Endothelial cell of umbilical vein (primary cell): ENCODE results near the gene DYNC1LI2. TPM values are rescaled to one million over a fixed set of nuclear protein-coding genes. Genes with fewer than 3 reads are reported as not detected.

Experiments
- BruUV-seq: library from RNA; stranded (reverse); fragments of 400-500 nt; replicated peaks from 2 replicates; lab custom pipeline; 2021; lab: Mats Ljungman, UMichigan
- CTCF ChIA-PET: fragments of 300-600, 350-600 bp; sonication (Branson Sonifier 250); formaldehyde crosslinking; loops from one replicate; lab custom pipeline; 2021; ENCODE audit warnings: antibody characterized with exemption, inconsistent platforms; lab: Charles Lee
- POLR2A ChIA-PET: fragments of 300-600, 350-600 bp; sonication (Branson Sonifier 250); formaldehyde crosslinking; loops from one replicate; lab custom pipeline; 2021; ENCODE audit warnings: antibody characterized with exemption, inconsistent platforms; lab: Charles Lee
- DNase-seq: peaks from one replicate; pipeline ENCODE4 v3.0.0-alpha.2; 2011; ENCODE audit warnings: low read depth, low spot score
- FAIRE-seq: peaks from 2 replicates; lab custom pipeline; 2011; peaks lifted over from hg19 to GRCh38; lab: Jason Lieb, UNC
- H2AFZ ChIP-seq: 2 replicates; pipeline ENCODE4 v1.6.0; 2012; ENCODE audit warnings: low read depth, low read length, control low read depth, inconsistent platforms
- H3K27ac ChIP-seq: 2 replicates; pipeline ENCODE4 v1.5.1; 2011; ENCODE audit warnings: low read depth, mild to moderate bottlenecking, control low read depth, low read length, moderate library complexity; ENCODE audit not compliant: insufficient read depth
- H3K27me3 ChIP-seq, 2 experiments: 2 replicates each; pipeline versions ENCODE4 v1.6.0 to v1.6.1; 2011; ENCODE audit warnings: low read length in 2 of 2, mixed read lengths in 1 of 2; ENCODE audit not compliant: control insufficient read depth in 2 of 2, insufficient read depth in 2 of 2
- H3K36me3 ChIP-seq, 2 experiments: 2 replicates in 1 of 2; 3 replicates in 1 of 2; pipeline ENCODE4 v1.5.1; 2011; ENCODE audit warnings: low read length in 2 of 2, mild to moderate bottlenecking in 1 of 2, moderate library complexity in 1 of 2; ENCODE audit not compliant: control insufficient read depth in 2 of 2, insufficient read depth in 2 of 2; ENCODE audit errors: extremely low read depth in 1 of 2
- H3K4me1 ChIP-seq: 3 replicates; pipeline ENCODE4 v1.5.1; 2011; ENCODE audit warnings: mild to moderate bottlenecking, low read length; ENCODE audit not compliant: control insufficient read depth, insufficient read depth; ENCODE audit errors: extremely low read depth
- H3K4me2 ChIP-seq: 2 replicates; pipeline ENCODE4 v1.6.1; 2011; ENCODE audit warnings: low read length, control low read depth, mixed read lengths; ENCODE audit not compliant: insufficient read depth
- H3K4me3 ChIP-seq, 3 experiments: fragments of 200-600 bp in 1 of 3; sonication (generic), shearing (Covaris generic) in 1 of 3; replicated peaks in 1 of 3; 2 replicates each; pipeline ENCODE4 v1.5.1; 2011 to 2016; ENCODE audit warnings: control low read depth in 3 of 3, low read length in 3 of 3, mild to moderate bottlenecking in 2 of 3, inconsistent platforms in 1 of 3, low read depth in 1 of 3, moderate library complexity in 1 of 3; ENCODE audit not compliant: insufficient read depth in 1 of 3
- H3K79me2 ChIP-seq: 2 replicates; pipeline ENCODE4 v1.6.0; 2012; ENCODE audit warnings: low read length, inconsistent platforms; ENCODE audit not compliant: control insufficient read depth, insufficient read depth
- H3K9ac ChIP-seq: replicated peaks from 2 replicates; pipeline ENCODE3; 2011; ENCODE audit warnings: low read length, control low read depth; ENCODE audit not compliant: insufficient read depth; ENCODE audit errors: extremely low read depth
- H3K9me1 ChIP-seq: replicated peaks from 3 replicates; pipeline ENCODE4 v1.6.0; 2011; ENCODE audit warnings: mild to moderate bottlenecking, low read length; ENCODE audit not compliant: control insufficient read depth, insufficient read depth; ENCODE audit errors: extremely low read depth
- H3K9me3 ChIP-seq: replicated peaks from 2 replicates; pipeline ENCODE4 v1.5.1; 2012; ENCODE audit warnings: low read length, inconsistent platforms; ENCODE audit not compliant: control insufficient read depth, insufficient read depth
- H4K20me1 ChIP-seq: replicated peaks from 2 replicates; pipeline ENCODE3; 2011; ENCODE audit warnings: mild to moderate bottlenecking, low read length; ENCODE audit not compliant: control insufficient read depth, insufficient read depth; ENCODE audit errors: extremely low read depth
- CTCF ChIP-seq, 2 donors: IDR thresholded peaks; 1 replicate in 1 of 2; 2 replicates in 1 of 2; pipeline ENCODE4 v1.5.1; 2011; ENCODE audit warnings: low read length in 2 of 2, mild to moderate bottlenecking in 2 of 2, moderate library complexity in 2 of 2, control low read depth in 1 of 2, inconsistent platforms in 1 of 2, low read depth in 1 of 2; ENCODE audit not compliant: insufficient read depth in 1 of 2; ENCODE audit errors: extremely low read depth in 1 of 2
- EZH2 ChIP-seq: IDR thresholded peaks from 2 replicates; pipeline ENCODE4 v1.6.1; 2012; ENCODE audit warnings: borderline replicate concordance, low read depth, mild to moderate bottlenecking, moderate library complexity, low read length, inconsistent platforms; ENCODE audit not compliant: severe bottlenecking
- FOS ChIP-seq: IDR thresholded peaks from 2 replicates; pipeline ENCODE4 v1.6.1; 2011; ENCODE audit warnings: mild to moderate bottlenecking, low read length, moderate library complexity, borderline replicate concordance; ENCODE audit not compliant: insufficient read depth
- GATA2 ChIP-seq: IDR thresholded peaks from 2 replicates; pipeline ENCODE4 v1.7.0; 2011; ENCODE audit warnings: low read depth, mild to moderate bottlenecking, moderate library complexity, mixed read lengths, low read length; ENCODE audit not compliant: insufficient read length, insufficient read depth
- JUN ChIP-seq: IDR thresholded peaks from 2 replicates; pipeline ENCODE4 v1.6.1; 2011; ENCODE audit warnings: borderline replicate concordance, low read depth; ENCODE audit not compliant: insufficient read length, insufficient read depth
- MAX ChIP-seq: IDR thresholded peaks from 2 replicates; pipeline ENCODE4 v1.6.1; 2011; ENCODE audit not compliant: insufficient read depth, insufficient read length
- MYC ChIP-seq: IDR thresholded peaks from one replicate; pipeline ENCODE4 v1.6.1; 2011; ENCODE audit warnings: mild to moderate bottlenecking, low read depth, low read length
- POLR2A ChIP-seq: IDR thresholded peaks from 2 replicates; pipeline ENCODE4 v1.6.1; 2012; ENCODE audit warnings: low read depth, mild to moderate bottlenecking, control low read depth, low read length
- POLR2AphosphoS5 ChIP-seq: IDR thresholded peaks from 2 replicates; pipeline ENCODE4 v1.6.1; 2012; ENCODE audit warnings: low read depth, mild to moderate bottlenecking, control low read depth, low read length, moderate library complexity; ENCODE audit not compliant: insufficient read depth
- dilution Hi-C: fragments of 300-500 bp; cut with MboI; formaldehyde crosslinking; loops from one replicate; pipeline ENCODE4 v1.15.0; 2019; ENCODE audit warnings: low sequenced_read_pairs; ENCODE audit not compliant: extremely low pct_ligation_motif_present
- intact Hi-C: fragments of 100-400 bp; cut with micrococcal nuclease; formaldehyde crosslinking; loops from one replicate; pipeline ENCODE4 v1.10.0; 2022
- polyA plus RNA-seq, 4 experiments: library from polyadenylated mRNA; depleted of rRNA in 3 of 4; stranded (reverse) in 3 of 4; unstranded in 1 of 4; fragments of >200 nt; gene quantifications; 2 replicates each; pipeline versions ENCODE4 v1.2.1 to v1.2.3, GENCODE V29; 2011 to 2012; ENCODE audit warnings: missing spikeins in 1 of 4
- total RNA-seq: library from RNA; stranded (reverse); gene quantifications from 2 replicates; pipeline ENCODE4 v1.2.3, GENCODE V29; 2021

Gene DYNC1LI2
- total and polyA plus RNA-seq, 2 donors (not counting 3 experiments of a cell fraction or from before 2014, with no cell fraction given): 110 to 159 TPM

- Histone ChIP-seq H3K27ac (no peak overlapping the region), H2AFZ (no peak overlapping the region), H3K4me3 (no peak overlapping the region), H3K4me1 (no peaks in the 10 kb centered on the region), H3K27me3 (no peaks in the 10 kb centered on the region), H3K9me1 (no peaks in the 10 kb centered on the region), H3K36me3 (no peaks in the 10 kb centered on the region), H3K4me2 (no peak overlapping the region), H3K79me2 (no peaks in the 10 kb centered on the region), H3K9me3 (no peaks in the 10 kb centered on the region), H3K9ac (no peak overlapping the region), H4K20me1 (no peaks in the 10 kb centered on the region)
- TF ChIP-seq POLR2AphosphoS5 (no peak), FOS (no peak), POLR2A (no peak), CTCF (IDR thresholded peaks at IDR 0.05; ENCODE audit: extremely low read depth in 1 of 2, insufficient read depth in 1 of 2, low read depth in 1 of 2, low read length in 2 of 2) (no peak), MYC (no peak), MAX (no peak), JUN (no peak), GATA2 (no peak), EZH2 (no peak)
- BruUV-seq: no TSS peak
- DNase-seq: no peak
- ChIA-PET POLR2A (no interaction called here), CTCF (interaction anchor here (0.9 to 2.0 kb wide), 6 partner anchors 9 to 70 kb away, joined by 3 to 11 read pairs (median 3); partner anchors contain the start of gene CMTM4)
- no peak for FAIRE-seq
- intact Hi-C loops: no loop called here
- dilution Hi-C loops: no loop called here
Observed at GRCh38 chr16:66678337-66678736, 73.1 kb downstream of the DYNC1LI2 start.
